Heart left ventricle (tissue), 16 donors: ENCODE results near the gene RPL13. TPM values are rescaled to one million over a fixed set of nuclear protein-coding genes. Genes with fewer than 3 reads are reported as not detected.
"Not testable (repeated sequence)": the region's sequence is repeated elsewhere in the genome, so short reads cannot be mapped to it uniquely, and the experiment has no call there.

Experiments
- ATAC-seq, 4 donors: fragments of 200-7000 bp; cut with Tn5 transposase; one replicate each; pipeline ENCODE4 v1.9.1; 2020 to 2022; ENCODE audit warnings: moderate library complexity in 4 of 4, mild to moderate bottlenecking in 3 of 4, moderate number of reproducible peaks in 1 of 4
- DNase-seq, 5 donors: peaks; one replicate each; pipeline ENCODE4 v3.0.0-alpha.2; 2020
- H3K27ac ChIP-seq, 12 donors: fragments of 200-600 bp; sonication (generic) in 4 of 12; one replicate each; pipeline versions ENCODE4 v1.5.0 to v1.8.0; 2016 to 2022; ENCODE audit warnings: mild to moderate bottlenecking in 2 of 12
- H3K27me3 ChIP-seq, 9 donors: fragments of 200-600 bp; sonication (generic) in 2 of 9; one replicate each; pipeline versions ENCODE4 v1.5.1 to v1.8.0; 2016 to 2022; ENCODE audit warnings: mild to moderate bottlenecking in 3 of 9
- H3K36me3 ChIP-seq, 9 donors: fragments of 200-600 bp; sonication (generic) in 2 of 9; one replicate each; pipeline versions ENCODE4 v1.5.0 to v1.8.0; 2018 to 2022; ENCODE audit warnings: mild to moderate bottlenecking in 2 of 9
- H3K4me1 ChIP-seq, 12 donors: fragments of 200-600 bp; sonication (generic) in 4 of 12; one replicate each; pipeline versions ENCODE4 v1.5.0 to v1.8.0; 2016 to 2022; ENCODE audit warnings: mild to moderate bottlenecking in 3 of 12
- H3K4me3 ChIP-seq, 12 donors: fragments of 200-600 bp; sonication (generic) in 4 of 12; one replicate each; pipeline versions ENCODE4 v1.5.0 to v1.8.0; 2017 to 2022; ENCODE audit warnings: mild to moderate bottlenecking in 9 of 12, moderate library complexity in 4 of 12
- H3K9me3 ChIP-seq, 12 donors: fragments of 200-600 bp; sonication (generic) in 4 of 12; one replicate each; pipeline versions ENCODE4 v1.5.0 to v1.8.0; 2016 to 2022; ENCODE audit warnings: mild to moderate bottlenecking in 1 of 12
- CTCF ChIP-seq, 12 donors: fragments of 200-600 bp; sonication (generic) in 4 of 12; IDR thresholded peaks; one replicate each; pipeline versions ENCODE4 v1.5.0 to v1.8.0; 2018 to 2022; ENCODE audit warnings: antibody characterized with exemption in 12 of 12, mild to moderate bottlenecking in 5 of 12
- POLR2A ChIP-seq, 2 donors: fragments of 450-650 bp; IDR thresholded peaks; one replicate each; pipeline ENCODE4 v1.6.1; 2017; ENCODE audit warnings: antibody characterized with exemption in 2 of 2, mild to moderate bottlenecking in 2 of 2, moderate library complexity in 2 of 2
- WGBS, 4 donors: extraction: QIAGEN DNeasy Blood & Tissue Kit in 2 of 4; methylation state at CpG; one replicate each; pipeline versions ENCODE4 v1.1.5 to v1.1.7; 2013 to 2018; 5-methylcytosine and 5-hydroxymethylcytosine counted together
- intact Hi-C, 10 donors: fragments of 100-400 bp; cut with DNase I; formaldehyde crosslinking; loops; one replicate each; pipeline versions ENCODE4 v1.11.1 to v1.14.2; 2022
- polyA plus RNA-seq, 2 donors: library from polyadenylated mRNA; stranded (reverse); fragments of 200-250 nt; gene quantifications; one replicate each; pipeline ENCODE4 v1.2.3, GENCODE V29; 2013
- total RNA-seq, 9 donors: library from RNA; depleted of rRNA in 2 of 9; stranded (reverse); fragments of >200 nt in 2 of 9; fragmentation: NEBNext Ultra II Directional in 3 of 9; extraction: Animal tissue kit (Norgen Biotek cat#: 25700) in 3 of 9; gene quantifications; one replicate each; pipeline versions ENCODE4 v1.1.0 to v1.2.4, GENCODE V29; 2016 to 2023
- donor health status: ischemic (EF 13 %, LVEDD 7.1; RV severe dilation, severe dysfunction).
- donor health status: healthy with polysubstance abuse.
- donor health status: DM: no; HTN: yes; CAD: no.
- donor health status: DM: no; HTN: no; CAD: no.
- donor health status: ischemic (EF 25% LVEDD 6.9; RV normal size, moderate dysfunction).
- donor health status: ischemic (EF 25% LVEDD 5.7; RV mildly dilated, moderate dysfunction).
- donor health status: healthy.
- donor health status: DM: yes; HTN: yes; CAD: no.
- donor health status: ischemic (EF 35%, LVEDD 5.7; RV mildly dilated, moderate dysfunction).
- donor health status: nonischemic (EF 11% LVEDD 7.7; RV severe dilation, severe dysfunction).
- donor health status: DM: yes; HTN: yes; CAD: no.
- donor health status: PGD.
- donor health status: ischemic (EF 29% LVEDD 5.4; RV normal size, mild dysfunction).
- donor health status: nonischemic (EF 23%, LVEDD 6.1; RV moderate dilation, normal function).

Gene RPL13
- total and polyA plus RNA-seq, 11 donors = 701 to 5,500 (median 1,282) TPM

GRCh38 chr16:89570342-89570923, 10.0 kb downstream of the RPL13 start:
- intact Hi-C loops = loop anchor here in 3 of 10 donors (5.0 to 10.0 kb wide), 2 partner anchors 72 to 74 kb away; no protein-coding TSS in a partner anchor
- no peak overlapping the region for H3K4me3 ChIP-seq
- no peak for ATAC-seq
- peaks cover 4 to 28% (median 21%) of the 10 kb centered on the region in 12 donors for H3K4me1 ChIP-seq
- H3K36me3 ChIP-seq = no peaks in the 10 kb centered on the region
- H3K27ac ChIP-seq = no peak overlapping the region
- no peak for TF ChIP-seq POLR2A (IDR thresholded peaks at IDR 0.05)
- DNase-seq = no peak
- peaks cover 17 to 56% (median 31%) of the 10 kb centered on the region in 9 donors for H3K27me3 ChIP-seq
- no peaks in the 10 kb centered on the region for H3K9me3 ChIP-seq
- WGBS, 4 donors = 84 to 89% (median 86%) methylated on average over 28 to 30 of the region's 30 CpGs

- H3K9me3 ChIP-seq, H3K27ac ChIP-seq, ATAC-seq, H3K36me3 ChIP-seq, H3K4me3 ChIP-seq, DNase-seq: not testable (repeated sequence)
- Histone ChIP-seq H3K27me3 (peaks cover 20 to 61% (median 34%) of the 10 kb centered on the region in 9 donors), H3K4me1 (peaks cover 4 to 25% (median 17%) of the 10 kb centered on the region in 12 donors)
- intact Hi-C loops = loop anchor here in 3 of 10 donors (5.0 to 10.0 kb wide), 2 partner anchors 71 to 74 kb away; no protein-coding TSS in a partner anchor
- WGBS, 4 donors = 84 to 91% (median 87%) methylated on average over 25 to 36 of the region's 36 CpGs
Observed at GRCh38 chr16:89570983-89571598, 10.6 kb downstream of the RPL13 start.

- no peak for ATAC-seq
Observed at GRCh38 chr16:89571636-89572035, 11.2 kb downstream of the RPL13 start.

GRCh38 chr16:89572073-89572484, 11.6 kb downstream of the RPL13 start:
- DNase-seq (no peak), ATAC-seq (no peak)
- intact Hi-C loops = loop anchor here in 3 of 10 donors (5.0 to 10.0 kb wide), 2 partner anchors 70 to 73 kb away; no protein-coding TSS in a partner anchor
- Histone ChIP-seq H3K27me3 (peaks cover 26 to 71% (median 42%) of the 10 kb centered on the region in 9 donors), H3K36me3 (no peaks in the 10 kb centered on the region), H3K4me1 (peaks cover 4 to 27% (median 14%) of the 10 kb centered on the region in 12 donors), H3K27ac (no peak overlapping the region), H3K4me3 (no peak overlapping the region), H3K9me3 (no peaks in the 10 kb centered on the region)
- 72 to 86% (median 76%) methylated on average over 12 to 14 of the region's 14 CpGs for WGBS, 4 donors
- TF ChIP-seq POLR2A (IDR thresholded peaks at IDR 0.05) = no peak
- no peak for TF ChIP-seq CTCF (IDR thresholded peaks at IDR 0.05)

More at GRCh38 chr16:89571636-89572035, 11.2 kb downstream of the RPL13 start:
- H3K36me3 ChIP-seq = no peaks in the 10 kb centered on the region
- no peak overlapping the region for H3K27ac ChIP-seq
- WGBS, 4 donors = 87 to 90% (median 88%) methylated on average over 18 of the region's 18 CpGs
- H3K27me3 ChIP-seq = peaks cover 26 to 67% (median 40%) of the 10 kb centered on the region in 9 donors
- TF ChIP-seq POLR2A (IDR thresholded peaks at IDR 0.05) (no peak), CTCF (IDR thresholded peaks at IDR 0.05) (no peak)
- intact Hi-C loops = loop anchor here in 3 of 10 donors (5.0 to 10.0 kb wide), 2 partner anchors 71 to 73 kb away; no protein-coding TSS in a partner anchor
- no peaks in the 10 kb centered on the region for H3K9me3 ChIP-seq
- H3K4me3 ChIP-seq = no peak overlapping the region
- peaks cover 4 to 27% (median 14%) of the 10 kb centered on the region in 12 donors for H3K4me1 ChIP-seq
- DNase-seq = no peak
